HEK293 (cell line): ENCODE measurements around the gene RASSF3.

Experiments
- KLF9 ChIP-seq: fragments of 450-650 bp; formaldehyde crosslinking; IDR thresholded peaks from 2 replicates; pipeline ENCODE4 v1.5.1; 2016; ENCODE audit warnings: missing biosample characterization, missing genetic modification characterization, low read depth
- MEIS1 ChIP-seq: sonication (generic); formaldehyde crosslinking; IDR thresholded peaks from 2 replicates; pipeline ENCODE4 v1.8.1; 2022; ENCODE audit warnings: missing genetic modification reagents, mild to moderate bottlenecking, borderline replicate concordance
- MYNN ChIP-seq: fragments of 450-650 bp; formaldehyde crosslinking; IDR thresholded peaks from 2 replicates; pipeline ENCODE4 v1.5.1; 2016; ENCODE audit warnings: missing biosample characterization, missing genetic modification characterization, borderline replicate concordance
- MZF1 ChIP-seq: fragments of 450-650 bp; formaldehyde crosslinking; IDR thresholded peaks from 2 replicates; pipeline ENCODE4 v1.5.1; 2017; ENCODE audit warnings: missing biosample characterization, missing genetic modification characterization, borderline replicate concordance
- RBAK ChIP-seq: fragments of 450-650 bp; formaldehyde crosslinking; IDR thresholded peaks from 2 replicates; pipeline ENCODE4 v1.5.1; 2016; ENCODE audit warnings: missing biosample characterization, missing genetic modification characterization
- SP7 ChIP-seq: fragments of 450-650 bp; formaldehyde crosslinking; IDR thresholded peaks from 2 replicates; pipeline ENCODE4 v1.5.1; 2016; ENCODE audit warnings: missing biosample characterization, missing genetic modification characterization
- ZEB2 ChIP-seq: fragments of 450-650 bp; formaldehyde crosslinking; IDR thresholded peaks from 2 replicates; pipeline ENCODE4 v1.5.1; 2016; ENCODE audit warnings: missing biosample characterization, missing genetic modification characterization
- ZFP37 ChIP-seq: fragments of 450-650 bp; formaldehyde crosslinking; IDR thresholded peaks from 2 replicates; pipeline ENCODE4 v1.5.1; 2016; ENCODE audit warnings: missing biosample characterization, missing genetic modification characterization
- ZNF132 ChIP-seq: fragments of 450-650 bp; formaldehyde crosslinking; IDR thresholded peaks from 2 replicates; pipeline ENCODE4 v1.5.1; 2017; ENCODE audit warnings: missing biosample characterization, missing genetic modification characterization, borderline replicate concordance
- ZNF146 ChIP-seq: fragments of 450-650 bp; formaldehyde crosslinking; IDR thresholded peaks from 2 replicates; pipeline ENCODE4 v1.5.1; 2016; ENCODE audit warnings: missing biosample characterization, missing genetic modification characterization
- ZNF16 ChIP-seq: fragments of 450-650 bp; formaldehyde crosslinking; IDR thresholded peaks from 2 replicates; pipeline ENCODE4 v1.5.1; 2016; ENCODE audit warnings: low read depth, missing biosample characterization, missing genetic modification characterization
- ZNF214 ChIP-seq: fragments of 450-650 bp; formaldehyde crosslinking; IDR thresholded peaks from 2 replicates; pipeline ENCODE4 v1.5.1; 2017; ENCODE audit warnings: missing biosample characterization, mild to moderate bottlenecking, missing genetic modification characterization, borderline replicate concordance
- ZNF324 ChIP-seq: fragments of 450-650 bp; formaldehyde crosslinking; IDR thresholded peaks from 2 replicates; pipeline ENCODE4 v1.5.1; 2016; ENCODE audit warnings: missing biosample characterization, missing genetic modification characterization
- ZNF391 ChIP-seq: fragments of 450-650 bp; formaldehyde crosslinking; IDR thresholded peaks from 2 replicates; pipeline ENCODE4 v1.5.1; 2016; ENCODE audit warnings: low read depth, missing biosample characterization, missing genetic modification characterization, borderline replicate concordance
- ZNF473 ChIP-seq: fragments of 450-650 bp; formaldehyde crosslinking; IDR thresholded peaks from 2 replicates; pipeline ENCODE4 v1.5.1; 2017; ENCODE audit warnings: missing biosample characterization, missing genetic modification characterization
- ZNF501 ChIP-seq: fragments of 450-650 bp; formaldehyde crosslinking; IDR thresholded peaks from 2 replicates; pipeline ENCODE4 v1.5.1; 2016; ENCODE audit warnings: missing biosample characterization, missing genetic modification characterization
- ZNF558 ChIP-seq: fragments of 450-650 bp; formaldehyde crosslinking; IDR thresholded peaks from 2 replicates; pipeline ENCODE4 v1.5.1; 2016; ENCODE audit warnings: missing biosample characterization, missing genetic modification characterization
- ZNF660 ChIP-seq: fragments of 450-650 bp; IDR thresholded peaks from 2 replicates; pipeline ENCODE4 v1.5.1; 2018; ENCODE audit warnings: missing biosample characterization, mild to moderate bottlenecking, missing genetic modification characterization
- ZNF670 ChIP-seq: fragments of 450-650 bp; formaldehyde crosslinking; IDR thresholded peaks from 2 replicates; pipeline ENCODE4 v1.5.1; 2016; ENCODE audit warnings: missing biosample characterization, missing genetic modification characterization, low read depth
- ZSCAN23 ChIP-seq: fragments of 450-650 bp; formaldehyde crosslinking; IDR thresholded peaks from 2 replicates; pipeline ENCODE4 v1.5.1; 2016; ENCODE audit warnings: missing biosample characterization, missing genetic modification characterization
- TF ChIP-seq, protein P1 (sequence below): fragments of 450-650 bp; formaldehyde crosslinking; IDR thresholded peaks from 2 replicates; pipeline ENCODE4 v1.5.1; 2016; ENCODE audit warnings: missing biosample characterization, missing genetic modification characterization
- TF ChIP-seq, protein P2 (sequence below): fragments of 450-650 bp; formaldehyde crosslinking; IDR thresholded peaks from 2 replicates; pipeline ENCODE4 v1.5.1; 2016; ENCODE audit warnings: missing biosample characterization, missing genetic modification characterization
- TF ChIP-seq, protein P3 (sequence below): fragments of 450-650 bp; formaldehyde crosslinking; IDR thresholded peaks from 2 replicates; pipeline ENCODE4 v1.5.1; 2016; ENCODE audit warnings: missing biosample characterization, missing genetic modification characterization
- TF ChIP-seq, protein P4 (sequence below): fragments of 450-650 bp; formaldehyde crosslinking; IDR thresholded peaks from 2 replicates; pipeline ENCODE4 v1.5.1; 2017; ENCODE audit warnings: missing biosample characterization, missing genetic modification characterization
- TF ChIP-seq, protein P5 (sequence below): fragments of 450-650 bp; formaldehyde crosslinking; IDR thresholded peaks from 2 replicates; pipeline ENCODE4 v1.5.1; 2016; ENCODE audit warnings: missing biosample characterization, missing genetic modification characterization
- TF ChIP-seq, protein P6 (sequence below): fragments of 450-650 bp; formaldehyde crosslinking; IDR thresholded peaks from 2 replicates; pipeline ENCODE4 v1.5.1; 2017; ENCODE audit warnings: missing biosample characterization, missing genetic modification characterization
- TF ChIP-seq, protein P7 (sequence below): fragments of 450-650 bp; formaldehyde crosslinking; IDR thresholded peaks from 2 replicates; pipeline ENCODE4 v1.5.1; 2016; ENCODE audit warnings: missing biosample characterization, missing genetic modification characterization

Gene RASSF3

DNA sequence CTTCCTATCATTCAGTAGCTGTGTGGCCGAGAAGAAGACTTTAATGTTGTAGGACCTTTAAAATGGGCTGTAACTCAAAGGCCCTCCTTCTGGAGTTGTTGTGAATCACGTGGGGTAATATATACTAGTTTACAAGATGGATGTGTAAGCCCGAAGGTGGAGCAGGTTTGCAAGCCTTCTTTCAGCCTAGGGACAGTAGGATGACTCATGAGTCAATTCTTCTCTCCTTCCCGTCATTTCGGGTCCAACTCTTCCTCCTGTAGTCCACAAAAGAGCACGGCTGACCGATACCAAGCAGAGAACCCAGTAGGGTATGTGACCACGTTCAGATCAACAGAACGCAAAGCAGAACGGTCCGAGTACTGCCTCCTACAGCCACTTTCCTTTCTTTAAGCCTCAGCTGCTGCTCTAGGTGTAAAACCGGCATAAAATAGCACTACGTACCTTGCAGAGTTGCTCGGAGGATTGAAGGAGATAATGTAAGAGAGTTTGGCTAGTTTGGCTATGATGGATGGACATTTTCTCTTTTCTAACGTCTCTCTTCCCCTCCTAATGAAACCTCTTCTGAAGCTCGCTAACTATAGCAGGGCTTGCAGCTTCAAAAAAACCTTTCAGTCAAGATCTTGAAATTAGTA is 1.3 kb upstream of the RASSF3 start (continued):
- TF ChIP-seq, protein P1, sequence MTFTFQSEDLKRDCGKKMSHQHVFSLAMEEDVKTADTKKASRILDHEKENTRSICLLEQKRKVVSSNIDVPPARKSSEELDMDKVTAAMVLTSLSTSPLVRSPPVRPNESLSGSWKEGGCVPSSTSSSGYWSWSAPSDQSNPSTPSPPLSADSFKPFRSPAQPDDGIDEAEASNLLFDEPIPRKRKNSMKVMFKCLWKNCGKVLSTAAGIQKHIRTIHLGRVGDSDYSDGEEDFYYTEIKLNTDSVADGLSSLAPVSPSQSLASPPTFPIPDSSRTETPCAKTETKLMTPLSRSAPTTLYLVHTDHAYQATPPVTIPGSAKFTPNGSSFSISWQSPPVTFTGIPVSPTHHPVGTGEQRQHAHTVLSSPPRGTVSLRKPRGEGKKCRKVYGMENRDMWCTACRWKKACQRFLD = no peak
- no peak for TF ChIP-seq ZNF391
- no peak for TF ChIP-seq MYNN (tag by site-specific recombination)
- TF ChIP-seq ZSCAN23 (tag by site-specific recombination) = no peak
- TF ChIP-seq, protein P2, sequence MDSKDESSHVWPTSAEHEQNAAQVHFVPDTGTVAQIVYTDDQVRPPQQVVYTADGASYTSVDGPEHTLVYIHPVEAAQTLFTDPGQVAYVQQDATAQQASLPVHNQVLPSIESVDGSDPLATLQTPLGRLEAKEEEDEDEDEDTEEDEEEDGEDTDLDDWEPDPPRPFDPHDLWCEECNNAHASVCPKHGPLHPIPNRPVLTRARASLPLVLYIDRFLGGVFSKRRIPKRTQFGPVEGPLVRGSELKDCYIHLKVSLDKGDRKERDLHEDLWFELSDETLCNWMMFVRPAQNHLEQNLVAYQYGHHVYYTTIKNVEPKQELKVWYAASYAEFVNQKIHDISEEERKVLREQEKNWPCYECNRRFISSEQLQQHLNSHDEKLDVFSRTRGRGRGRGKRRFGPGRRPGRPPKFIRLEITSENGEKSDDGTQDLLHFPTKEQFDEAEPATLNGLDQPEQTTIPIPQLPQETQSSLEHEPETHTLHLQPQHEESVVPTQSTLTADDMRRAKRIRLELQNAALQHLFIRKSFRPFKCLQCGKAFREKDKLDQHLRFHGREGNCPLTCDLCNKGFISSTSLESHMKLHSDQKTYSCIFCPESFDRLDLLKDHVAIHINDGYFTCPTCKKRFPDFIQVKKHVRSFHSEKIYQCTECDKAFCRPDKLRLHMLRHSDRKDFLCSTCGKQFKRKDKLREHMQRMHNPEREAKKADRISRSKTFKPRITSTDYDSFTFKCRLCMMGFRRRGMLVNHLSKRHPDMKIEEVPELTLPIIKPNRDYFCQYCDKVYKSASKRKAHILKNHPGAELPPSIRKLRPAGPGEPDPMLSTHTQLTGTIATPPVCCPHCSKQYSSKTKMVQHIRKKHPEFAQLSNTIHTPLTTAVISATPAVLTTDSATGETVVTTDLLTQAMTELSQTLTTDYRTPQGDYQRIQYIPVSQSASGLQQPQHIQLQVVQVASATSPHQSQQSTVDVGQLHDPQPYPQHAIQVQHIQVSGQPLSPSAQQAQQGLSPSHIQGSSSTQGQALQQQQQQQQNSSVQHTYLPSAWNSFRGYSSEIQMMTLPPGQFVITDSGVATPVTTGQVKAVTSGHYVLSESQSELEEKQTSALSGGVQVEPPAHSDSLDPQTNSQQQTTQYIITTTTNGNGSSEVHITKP (tag by site-specific recombination) = peak; percentile 46
- no peak for TF ChIP-seq ZNF473 (tag by site-specific recombination)
- TF ChIP-seq MZF1 (tag by site-specific recombination) = no peak
- no peak for TF ChIP-seq MEIS1 (CRISPR knock-in tag)
- TF ChIP-seq ZEB2 (tag by site-specific recombination) = peak; percentile 40; the same call in 1 of the 2 replicates
- TF ChIP-seq, protein P3, sequence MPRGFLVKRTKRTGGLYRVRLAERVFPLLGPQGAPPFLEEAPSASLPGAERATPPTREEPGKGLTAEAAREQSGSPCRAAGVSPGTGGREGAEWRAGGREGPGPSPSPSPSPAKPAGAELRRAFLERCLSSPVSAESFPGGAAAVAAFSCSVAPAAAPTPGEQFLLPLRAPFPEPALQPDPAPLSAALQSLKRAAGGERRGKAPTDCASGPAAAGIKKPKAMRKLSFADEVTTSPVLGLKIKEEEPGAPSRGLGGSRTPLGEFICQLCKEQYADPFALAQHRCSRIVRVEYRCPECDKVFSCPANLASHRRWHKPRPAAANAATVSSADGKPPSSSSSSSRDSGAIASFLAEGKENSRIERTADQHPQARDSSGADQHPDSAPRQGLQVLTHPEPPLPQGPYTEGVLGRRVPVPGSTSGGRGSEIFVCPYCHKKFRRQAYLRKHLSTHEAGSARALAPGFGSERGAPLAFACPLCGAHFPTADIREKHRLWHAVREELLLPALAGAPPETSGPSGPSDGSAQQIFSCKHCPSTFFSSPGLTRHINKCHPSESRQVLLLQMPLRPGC (tag by site-specific recombination) = no peak
- no peak for TF ChIP-seq ZNF132 (tag by site-specific recombination)
- TF ChIP-seq KLF9 (tag by site-specific recombination) = no peak
- no peak for TF ChIP-seq ZNF670 (tag by site-specific recombination)
- TF ChIP-seq, protein P4, sequence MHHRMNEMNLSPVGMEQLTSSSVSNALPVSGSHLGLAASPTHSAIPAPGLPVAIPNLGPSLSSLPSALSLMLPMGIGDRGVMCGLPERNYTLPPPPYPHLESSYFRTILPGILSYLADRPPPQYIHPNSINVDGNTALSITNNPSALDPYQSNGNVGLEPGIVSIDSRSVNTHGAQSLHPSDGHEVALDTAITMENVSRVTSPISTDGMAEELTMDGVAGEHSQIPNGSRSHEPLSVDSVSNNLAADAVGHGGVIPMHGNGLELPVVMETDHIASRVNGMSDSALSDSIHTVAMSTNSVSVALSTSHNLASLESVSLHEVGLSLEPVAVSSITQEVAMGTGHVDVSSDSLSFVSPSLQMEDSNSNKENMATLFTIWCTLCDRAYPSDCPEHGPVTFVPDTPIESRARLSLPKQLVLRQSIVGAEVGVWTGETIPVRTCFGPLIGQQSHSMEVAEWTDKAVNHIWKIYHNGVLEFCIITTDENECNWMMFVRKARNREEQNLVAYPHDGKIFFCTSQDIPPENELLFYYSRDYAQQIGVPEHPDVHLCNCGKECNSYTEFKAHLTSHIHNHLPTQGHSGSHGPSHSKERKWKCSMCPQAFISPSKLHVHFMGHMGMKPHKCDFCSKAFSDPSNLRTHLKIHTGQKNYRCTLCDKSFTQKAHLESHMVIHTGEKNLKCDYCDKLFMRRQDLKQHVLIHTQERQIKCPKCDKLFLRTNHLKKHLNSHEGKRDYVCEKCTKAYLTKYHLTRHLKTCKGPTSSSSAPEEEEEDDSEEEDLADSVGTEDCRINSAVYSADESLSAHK (tag by site-specific recombination) = no peak
- peak; percentile 66; the same call in 1 of the 2 replicates for TF ChIP-seq SP7 (tag by site-specific recombination)
- no peak for TF ChIP-seq ZNF16 (tag by site-specific recombination)
- no peak for TF ChIP-seq ZNF214 (tag by site-specific recombination)
- TF ChIP-seq, protein P5, sequence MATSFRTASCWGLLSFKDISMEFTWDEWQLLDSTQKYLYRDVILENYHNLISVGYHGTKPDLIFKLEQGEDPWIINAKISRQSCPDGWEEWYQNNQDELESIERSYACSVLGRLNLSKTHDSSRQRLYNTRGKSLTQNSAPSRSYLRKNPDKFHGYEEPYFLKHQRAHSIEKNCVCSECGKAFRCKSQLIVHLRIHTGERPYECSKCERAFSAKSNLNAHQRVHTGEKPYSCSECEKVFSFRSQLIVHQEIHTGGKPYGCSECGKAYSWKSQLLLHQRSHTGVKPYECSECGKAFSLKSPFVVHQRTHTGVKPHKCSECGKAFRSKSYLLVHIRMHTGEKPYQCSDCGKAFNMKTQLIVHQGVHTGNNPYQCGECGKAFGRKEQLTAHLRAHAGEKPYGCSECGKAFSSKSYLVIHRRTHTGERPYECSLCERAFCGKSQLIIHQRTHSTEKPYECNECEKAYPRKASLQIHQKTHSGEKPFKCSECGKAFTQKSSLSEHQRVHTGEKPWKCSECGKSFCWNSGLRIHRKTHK = no peak
- 0 out of 2 replicates have a peak, but pooled peaks have one; percentile 15 for TF ChIP-seq ZNF324 (tag by site-specific recombination)
- TF ChIP-seq ZFP37 (tag by site-specific recombination) = peak; percentile 81; the same call in 1 of the 2 replicates
- TF ChIP-seq, protein P6, sequence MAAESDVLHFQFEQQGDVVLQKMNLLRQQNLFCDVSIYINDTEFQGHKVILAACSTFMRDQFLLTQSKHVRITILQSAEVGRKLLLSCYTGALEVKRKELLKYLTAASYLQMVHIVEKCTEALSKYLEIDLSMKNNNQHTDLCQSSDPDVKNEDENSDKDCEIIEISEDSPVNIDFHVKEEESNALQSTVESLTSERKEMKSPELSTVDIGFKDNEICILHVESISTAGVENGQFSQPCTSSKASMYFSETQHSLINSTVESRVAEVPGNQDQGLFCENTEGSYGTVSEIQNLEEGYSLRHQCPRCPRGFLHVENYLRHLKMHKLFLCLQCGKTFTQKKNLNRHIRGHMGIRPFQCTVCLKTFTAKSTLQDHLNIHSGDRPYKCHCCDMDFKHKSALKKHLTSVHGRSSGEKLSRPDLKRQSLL (tag by site-specific recombination) = no peak
- TF ChIP-seq ZNF558 (tag by site-specific recombination) = no peak
- no peak for TF ChIP-seq RBAK (tag by site-specific recombination)
- 0 out of 2 replicates have a peak, but pooled peaks have one; percentile 29 for TF ChIP-seq ZNF501 (tag by site-specific recombination)
- no peak; the same call in 1 of the 2 replicates for TF ChIP-seq ZNF660
- TF ChIP-seq ZNF146 (tag by site-specific recombination) = no peak
- TF ChIP-seq, protein P7, sequence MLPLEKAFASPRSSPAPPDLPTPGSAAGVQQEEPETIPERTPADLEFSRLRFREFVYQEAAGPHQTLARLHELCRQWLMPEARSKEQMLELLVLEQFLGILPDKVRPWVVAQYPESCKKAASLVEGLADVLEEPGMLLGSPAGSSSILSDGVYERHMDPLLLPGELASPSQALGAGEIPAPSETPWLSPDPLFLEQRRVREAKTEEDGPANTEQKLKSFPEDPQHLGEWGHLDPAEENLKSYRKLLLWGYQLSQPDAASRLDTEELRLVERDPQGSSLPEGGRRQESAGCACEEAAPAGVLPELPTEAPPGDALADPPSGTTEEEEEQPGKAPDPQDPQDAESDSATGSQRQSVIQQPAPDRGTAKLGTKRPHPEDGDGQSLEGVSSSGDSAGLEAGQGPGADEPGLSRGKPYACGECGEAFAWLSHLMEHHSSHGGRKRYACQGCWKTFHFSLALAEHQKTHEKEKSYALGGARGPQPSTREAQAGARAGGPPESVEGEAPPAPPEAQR (tag by site-specific recombination) = no peak
